IMR-90 (cell line): ENCODE measurements around the gene PHB1. TPM values are rescaled to one million over a fixed set of nuclear protein-coding genes. Genes with fewer than 3 reads are reported as not detected.

ENCODE experiments used
- ATAC-seq: fragments of 200-7000 bp; cut with Tn5 transposase; 2 replicates; pipeline ENCODE4 v1.9.1; 2020; ENCODE audit warnings: low read depth, mild to moderate bottlenecking, moderate library complexity
- BruUV-seq: library from RNA; stranded (reverse); fragments of 400-500 nt; replicated peaks from 2 replicates; lab custom pipeline; 2021; lab: Mats Ljungman, UMichigan
- CTCF ChIA-PET: fragments of 300-600 bp; formaldehyde crosslinking; extraction: SDS; loops from one replicate; lab custom pipeline; 2021; ENCODE audit warnings: antibody characterized with exemption; lab: Yijun Ruan, JAX
- POLR2A ChIA-PET: fragments of 300-600 bp; sonication (Branson Sonifier 250); formaldehyde crosslinking; loops from one replicate; lab custom pipeline; 2022; ENCODE audit warnings: antibody characterized with exemption; ENCODE audit not compliant: unreplicated experiment; lab: Charles Lee
- DNase-seq: peaks from one replicate; pipeline ENCODE4 v3.0.0; 2013
- H2AFZ ChIP-seq: replicated peaks from 2 replicates; pipeline ENCODE3; 2013; ENCODE audit warnings: low read length, mild to moderate bottlenecking; ENCODE audit not compliant: poor library complexity
- H2AK5ac ChIP-seq: 2 replicates; pipeline ENCODE4 v1.6.1; 2013; ENCODE audit warnings: low read depth, low read length, inconsistent platforms
- H2AK9ac ChIP-seq: replicated peaks from 2 replicates; pipeline ENCODE3; 2013; ENCODE audit warnings: mild to moderate bottlenecking, low read depth, low read length, moderate library complexity; ENCODE audit not compliant: poor library complexity
- H2BK120ac ChIP-seq: 2 replicates; pipeline ENCODE4 v1.6.1; 2013; ENCODE audit warnings: low read depth, low read length, inconsistent platforms
- H2BK15ac ChIP-seq: 3 replicates; pipeline ENCODE4 v1.6.1; 2013; ENCODE audit warnings: low read depth, low read length, inconsistent platforms
- H2BK20ac ChIP-seq: 2 replicates; pipeline ENCODE4 v1.6.1; 2013; ENCODE audit warnings: low read depth, mild to moderate bottlenecking, inconsistent platforms, low read length, moderate library complexity
- H2BK5ac ChIP-seq: 2 replicates; pipeline ENCODE4 v1.6.1; 2013; ENCODE audit warnings: mild to moderate bottlenecking, low read depth, low read length, inconsistent platforms; ENCODE audit not compliant: poor library complexity, severe bottlenecking
- H3K14ac ChIP-seq: replicated peaks from 2 replicates; pipeline ENCODE4 v1.6.1; 2013; ENCODE audit warnings: low read depth, low read length, inconsistent platforms
- H3K18ac ChIP-seq: 2 replicates; pipeline ENCODE4 v1.6.1; 2013; ENCODE audit warnings: low read depth, low read length, control low read depth
- H3K23ac ChIP-seq: 2 replicates; pipeline ENCODE4 v1.6.1; 2013; ENCODE audit warnings: low read depth, low read length, inconsistent platforms
- H3K27ac ChIP-seq: 2 replicates; pipeline ENCODE4 v1.5.1; 2013; ENCODE audit warnings: mild to moderate bottlenecking, control low read depth, low read length; ENCODE audit not compliant: insufficient read depth
- H3K27me3 ChIP-seq: 2 replicates; pipeline ENCODE4 v1.6.1; 2013; ENCODE audit warnings: low read length; ENCODE audit not compliant: control insufficient read depth, insufficient read depth
- H3K36me3 ChIP-seq: 2 replicates; pipeline ENCODE4 v1.6.1; 2013; ENCODE audit warnings: low read length, mixed read lengths; ENCODE audit not compliant: control insufficient read depth, insufficient read depth
- H3K4ac ChIP-seq: 2 replicates; pipeline ENCODE4 v1.6.1; 2013; ENCODE audit warnings: low read depth, low read length, inconsistent platforms
- H3K4me1 ChIP-seq: 2 replicates; pipeline ENCODE4 v1.6.1; 2013; ENCODE audit warnings: low read length, mixed read lengths; ENCODE audit not compliant: control insufficient read depth, insufficient read depth
- H3K4me2 ChIP-seq: 2 replicates; pipeline ENCODE4 v1.6.1; 2013; ENCODE audit warnings: low read depth, mild to moderate bottlenecking, control low read depth, low read length, moderate library complexity
- H3K4me3 ChIP-seq: 2 replicates; pipeline ENCODE4 v1.5.1; 2013; ENCODE audit warnings: low read depth, mild to moderate bottlenecking, control low read depth, low read length, moderate library complexity; ENCODE audit not compliant: insufficient read depth
- H3K56ac ChIP-seq: 2 replicates; pipeline ENCODE4 v1.6.1; 2013; ENCODE audit warnings: low read length, inconsistent platforms; ENCODE audit not compliant: insufficient read depth; ENCODE audit errors: extremely low read depth
- H3K79me1 ChIP-seq, 2 experiments: 2 replicates each; pipeline ENCODE4 v1.6.1; 2013; ENCODE audit warnings: low read length in 2 of 2, inconsistent platforms in 1 of 2, low read depth in 1 of 2
- H3K9ac ChIP-seq: 2 replicates; pipeline ENCODE4 v1.6.1; 2013; ENCODE audit warnings: low read depth, low read length, control low read depth
- H3K9me1 ChIP-seq: 2 replicates; pipeline ENCODE4 v1.6.1; 2013; ENCODE audit warnings: low read length, inconsistent platforms; ENCODE audit not compliant: insufficient read depth
- H3K9me3 ChIP-seq: 2 replicates; pipeline ENCODE4 v1.6.1; 2013; ENCODE audit warnings: low read length; ENCODE audit not compliant: control insufficient read depth, insufficient read depth
- H4K20me1 ChIP-seq: 2 replicates; pipeline ENCODE4 v1.6.1; 2013; ENCODE audit warnings: low read length, inconsistent platforms; ENCODE audit not compliant: insufficient read depth
- H4K5ac ChIP-seq: 2 replicates; pipeline ENCODE4 v1.6.1; 2013; ENCODE audit warnings: mild to moderate bottlenecking, low read depth, low read length, control low read depth
- H4K8ac ChIP-seq, 2 experiments: 2 replicates each; pipeline ENCODE4 v1.6.1; 2013; ENCODE audit warnings: low read depth in 2 of 2, low read length in 2 of 2, control low read depth in 1 of 2, inconsistent platforms in 1 of 2
- H4K91ac ChIP-seq: 2 replicates; pipeline ENCODE4 v1.6.1; 2013; ENCODE audit warnings: low read depth, low read length, inconsistent platforms; ENCODE audit not compliant: insufficient read depth
- BHLHE40 ChIP-seq: fragments of 150-350 bp; IDR thresholded peaks from 2 replicates; pipeline ENCODE4 v1.6.1; 2016; ENCODE audit warnings: mild to moderate bottlenecking, low read depth, low read length
- CEBPB ChIP-seq: IDR thresholded peaks from 2 replicates; pipeline ENCODE4 v1.6.1; 2012; ENCODE audit warnings: low read depth, low read length, improper control_type of control experiment
- CHD1 ChIP-seq: IDR thresholded peaks from 2 replicates; pipeline ENCODE4 v1.6.1; 2012; ENCODE audit warnings: low read depth, low read length, improper control_type of control experiment
- CTCF ChIP-seq: conservative IDR thresholded peaks from 2 replicates; pipeline ENCODE4 v1.5.1; 2012; ENCODE audit warnings: mild to moderate bottlenecking, low read depth, low read length, improper control_type of control experiment
- ELK1 ChIP-seq: fragments of 150-350 bp; IDR thresholded peaks from 2 replicates; pipeline ENCODE4 v1.6.1; 2016; ENCODE audit warnings: low read depth, mild to moderate bottlenecking, low read length, moderate library complexity, borderline replicate concordance
- FOS ChIP-seq: fragments of 150-350 bp; IDR thresholded peaks from 2 replicates; pipeline ENCODE4 v1.6.1; 2016; ENCODE audit warnings: low read depth, low read length
- MAFK ChIP-seq: IDR thresholded peaks from 2 replicates; pipeline ENCODE4 v1.6.1; 2012; ENCODE audit warnings: low read depth, low read length, improper control_type of control experiment
- MAZ ChIP-seq: IDR thresholded peaks from 2 replicates; pipeline ENCODE4 v1.6.1; 2012; ENCODE audit warnings: low read depth, mild to moderate bottlenecking, low read length, improper control_type of control experiment, moderate library complexity, borderline replicate concordance
- MXI1 ChIP-seq: IDR thresholded peaks from 2 replicates; pipeline ENCODE4 v1.6.1; 2012; ENCODE audit warnings: low read depth, mild to moderate bottlenecking, low read length, moderate library complexity, borderline replicate concordance
- NFE2L2 ChIP-seq: fragments of 150-350 bp; IDR thresholded peaks from 2 replicates; pipeline ENCODE4 v1.6.1; 2016; ENCODE audit warnings: low read depth, mild to moderate bottlenecking, low read length
- POLR2A ChIP-seq: IDR thresholded peaks from 2 replicates; pipeline ENCODE4 v1.6.1; 2012; ENCODE audit warnings: mild to moderate bottlenecking, low read depth, low read length
- RAD21 ChIP-seq: IDR thresholded peaks from 2 replicates; pipeline ENCODE4 v1.6.1; 2012; ENCODE audit warnings: low read length, improper control_type of control experiment
- RCOR1 ChIP-seq: IDR thresholded peaks from 2 replicates; pipeline ENCODE4 v1.6.1; 2012; ENCODE audit warnings: mild to moderate bottlenecking, low read length, improper control_type of control experiment; ENCODE audit not compliant: insufficient replicate concordance
- RFX5 ChIP-seq: IDR thresholded peaks from 2 replicates; pipeline ENCODE4 v1.8.0; 2012; ENCODE audit warnings: low read depth, mild to moderate bottlenecking, low read length, moderate library complexity
- SMC3 ChIP-seq: fragments of 150-350 bp; IDR thresholded peaks from 2 replicates; pipeline ENCODE4 v1.6.1; 2016; ENCODE audit warnings: low read depth, mild to moderate bottlenecking, antibody characterized with exemption, low read length, moderate library complexity
- USF2 ChIP-seq: fragments of 150-350 bp; IDR thresholded peaks from 2 replicates; pipeline ENCODE4 v1.6.1; 2017; ENCODE audit warnings: mild to moderate bottlenecking, antibody characterized with exemption, low read length, low read depth
- WGBS, 2 experiments: methylation state at CpG; one replicate each; pipeline versions ENCODE4 v1.1.5 to v1.1.7; 2013; ENCODE audit warnings: missing lambda C conversion rate in 2 of 2; ENCODE audit not compliant: insufficient read length in 1 of 2; ENCODE audit errors: extremely low coverage in 2 of 2; 5-methylcytosine and 5-hydroxymethylcytosine counted together
- dilution Hi-C: fragments of 300-500 bp; cut with HindIII; formaldehyde crosslinking; loops from one replicate; pipeline ENCODE4 v1.14.3; 2018; ENCODE audit warnings: low sequenced_read_pairs; ENCODE audit not compliant: unreplicated experiment
- in situ Hi-C: fragments of 300-500 bp; cut with MboI; formaldehyde crosslinking; loops from 3 replicates; pipeline ENCODE4 v1.14.3; 2019; ENCODE audit warnings: low sequenced_read_pairs, inconsistent platforms, mixed read lengths
- intact Hi-C: fragments of 100-400 bp; cut with micrococcal nuclease; formaldehyde crosslinking; loops from 2 replicates; pipeline ENCODE4 v1.10.0; 2022
- polyA plus RNA-seq, 3 experiments: library from polyadenylated mRNA; depleted of rRNA; stranded (reverse); fragments of >200 nt; gene quantifications; 2 replicates each; pipeline ENCODE4 v1.2.3, GENCODE V29; 2012; ENCODE audit warnings: low replicate concordance in 1 of 3
- total RNA-seq: library from RNA; depleted of rRNA; stranded (reverse); fragments of >200 nt; gene quantifications from 2 replicates; pipeline ENCODE4 v1.2.3, GENCODE V29; 2012

Gene PHB1
- total and polyA plus RNA-seq, 2 of the 4 experiments (the other 2 are of a cell fraction): 283 to 294 TPM

GRCh38 chr17:49450181-49450580, 35.5 kb upstream of the PHB1 start:
- Histone ChIP-seq H3K79me1 (no peaks in the 10 kb centered on the region), H3K27ac (no peak overlapping the region), H3K9me1 (peaks cover 3% of the 10 kb centered on the region; the same call in 1 of the 2 replicates), H2AK9ac (no peak overlapping the region), H4K20me1 (no peaks in the 10 kb centered on the region), H4K5ac (no peak overlapping the region), H2BK15ac (no peak overlapping the region), H3K27me3 (peaks cover 26% of the 10 kb centered on the region), H3K4me1 (peaks cover 2% of the 10 kb centered on the region), H3K18ac (no peak overlapping the region), H3K4me2 (no peak overlapping the region), H3K4ac (no peak overlapping the region), H3K23ac (no peak overlapping the region), H3K4me3 (no peak overlapping the region), H4K91ac (no peak overlapping the region), H3K14ac (no peak overlapping the region), H3K36me3 (no peaks in the 10 kb centered on the region), H2AFZ (no peak overlapping the region), H2BK20ac (no peak overlapping the region), H3K9me3 (no peaks in the 10 kb centered on the region), H4K8ac (no peak overlapping the region), H3K56ac (no peak overlapping the region), H2BK120ac (no peak overlapping the region), H2BK5ac (no peak overlapping the region), H2AK5ac (no peak overlapping the region), H3K9ac (no peak overlapping the region)
- dilution Hi-C loops: no loop called here
- POLR2A ChIA-PET: no interaction called here
- TF ChIP-seq RAD21 (no peak), RFX5 (no peak), CEBPB (no peak), MXI1 (no peak), ELK1 (no peak), MAZ (no peak), SMC3 (no peak), POLR2A (no peak), NFE2L2 (no peak), BHLHE40 (no peak), CTCF (no peak), CHD1 (no peak), FOS (no peak), MAFK (no peak), USF2 (no peak), RCOR1 (no peak)
- in situ Hi-C loops: no loop called here
- DNase-seq (no peak), ATAC-seq (no peak)
- CTCF ChIA-PET: no interaction called here
- intact Hi-C loops: no loop called here
- BruUV-seq: no TSS peak
- 40% methylated on average over 1 of the region's 4 CpGs; no CpG with 5 or more reads in 1 of the 2 experiments for WGBS, 2 experiments
